Large intestine (tissue), 3 donors: ENCODE results near the gene SPATA21. TPM values are rescaled to one million over a fixed set of nuclear protein-coding genes. Genes with fewer than 3 reads are reported as not detected.
A peak's percentile ranks its signal among the peaks of the same experiment; 100 is the strongest.
"Not testable (repeated sequence)": the region's sequence is repeated elsewhere in the genome, so short reads cannot be mapped to it uniquely, and the experiment has no call there.

ENCODE experiments used
- DNase-seq, 2 donors: peaks; one replicate each; pipeline versions ENCODE4 v3.0.0 to v3.0.0-alpha.2; 2013
- H3K27ac ChIP-seq: one replicate; pipeline ENCODE4 v1.5.1; 2013; ENCODE audit warnings: low read length
- H3K27me3 ChIP-seq: 2 replicates; pipeline ENCODE4 v1.6.1; 2013; ENCODE audit warnings: low read length; ENCODE audit not compliant: control insufficient read depth, insufficient read depth
- H3K36me3 ChIP-seq: 2 replicates; pipeline ENCODE4 v1.6.1; 2013; ENCODE audit warnings: low read length; ENCODE audit not compliant: control insufficient read depth, insufficient read depth
- H3K4me1 ChIP-seq: one replicate; pipeline ENCODE4 v1.6.1; 2013; ENCODE audit warnings: low read length; ENCODE audit not compliant: control insufficient read depth, insufficient read depth
- H3K4me3 ChIP-seq: one replicate; pipeline ENCODE4 v1.5.1; 2013; ENCODE audit warnings: low read length
- H3K9me3 ChIP-seq: one replicate; pipeline ENCODE4 v1.6.1; 2013; ENCODE audit warnings: mild to moderate bottlenecking, low read depth, low read length, moderate library complexity; ENCODE audit not compliant: control insufficient read depth
- WGBS: methylation state at CpG from one replicate; pipeline ENCODE4 v1.1.5; 2013; ENCODE audit warnings: low lambda C conversion rate; ENCODE audit not compliant: insufficient coverage; 5-methylcytosine and 5-hydroxymethylcytosine counted together
- polyA plus RNA-seq: library from polyadenylated mRNA; unstranded; fragments of 120-200 nt; gene quantifications from one replicate; pipeline ENCODE4 v1.2.1, GENCODE V29; 2013

SPATA21 gene
- polyA plus RNA-seq, 1 donor, result not detected

GRCh38 chr1:16367258-16367967, 69.8 kb downstream of the SPATA21 start:
- H3K9me3 ChIP-seq, result no peaks in the 10 kb centered on the region
- WGBS, result no CpG with 5 or more reads among the region's 47 CpGs
- H3K4me1 ChIP-seq, result peaks cover 6% of the 10 kb centered on the region
- H3K27me3 ChIP-seq, result no peaks in the 10 kb centered on the region
- H3K36me3 ChIP-seq, result no peaks in the 10 kb centered on the region
- peak in 1 of 2 donors; percentile 77 for DNase-seq
- H3K4me3 ChIP-seq, result peak overlapping the region; percentile 94
- H3K27ac ChIP-seq, result peak overlapping the region; percentile 99

GRCh38 chr1:16366722-16367257, 70.4 kb downstream of the SPATA21 start, which contains the start of gene SZRD1:
SZRD1 (plus strand) TSS chr1:16367242; CDS start chr1:16367258, 16 bp downstream.
- no peaks in the 10 kb centered on the region for H3K27me3 ChIP-seq
- no peaks in the 10 kb centered on the region for H3K9me3 ChIP-seq
- peak within 1 kb of the TSS; percentile 94 for H3K4me3 ChIP-seq
- DNase-seq, result peak; percentile 99 to 100
- WGBS, result 33% methylated on average over 2 of the region's 24 CpGs
- peaks cover 4% of the 10 kb centered on the region for H3K4me1 ChIP-seq
- no peaks in the 10 kb centered on the region for H3K36me3 ChIP-seq
- H3K27ac ChIP-seq, result peak within 1 kb of the TSS; percentile 99

GRCh38 chr1:16365146-16365498, 72.1 kb downstream of the SPATA21 start:
- DNase-seq, H3K4me1 ChIP-seq, H3K27me3 ChIP-seq, H3K9me3 ChIP-seq, H3K27ac ChIP-seq, H3K4me3 ChIP-seq, H3K36me3 ChIP-seq: not testable (repeated sequence)
- WGBS, result no CpG with 5 or more reads among the region's 3 CpGs

- Histone ChIP-seq H3K36me3 (no peaks in the 10 kb centered on the region), H3K27ac (no peak overlapping the region), H3K27me3 (no peaks in the 10 kb centered on the region), H3K4me1 (peaks cover 8% of the 10 kb centered on the region), H3K4me3 (no peak overlapping the region), H3K9me3 (no peaks in the 10 kb centered on the region)
- WGBS, result no CpG with 5 or more reads among the region's 3 CpGs
- no peak for DNase-seq
These were observed 80.4 kb downstream of the SPATA21 start for GRCh38 chr1:16356867-16357266.

GRCh38 chr1:16354619-16355018, 82.6 kb downstream of the SPATA21 start:
- no CpG with 5 or more reads among the region's 2 CpGs for WGBS
- H3K27ac ChIP-seq, result no peak overlapping the region
- no peak overlapping the region for H3K4me3 ChIP-seq
- no peaks in the 10 kb centered on the region for H3K9me3 ChIP-seq
- no peak for DNase-seq
- peaks cover 11% of the 10 kb centered on the region for H3K4me1 ChIP-seq
- no peaks in the 10 kb centered on the region for H3K27me3 ChIP-seq
- H3K36me3 ChIP-seq, result no peaks in the 10 kb centered on the region

GRCh38 chr1:16352842-16353535, 84.2 kb downstream of the SPATA21 start:
- H3K27me3 ChIP-seq, result no peaks in the 10 kb centered on the region
- H3K36me3 ChIP-seq, result peaks cover 4% of the 10 kb centered on the region
- WGBS, result no CpG with 5 or more reads among the region's 11 CpGs
- H3K9me3 ChIP-seq, result no peaks in the 10 kb centered on the region
- peaks cover 11% of the 10 kb centered on the region for H3K4me1 ChIP-seq
- peak overlapping the region; percentile 97 for H3K27ac ChIP-seq
- no peak for DNase-seq
- peak overlapping the region; percentile 100 for H3K4me3 ChIP-seq

- H3K36me3 ChIP-seq, result peaks cover 4% of the 10 kb centered on the region
- no peaks in the 10 kb centered on the region for H3K9me3 ChIP-seq
- peaks cover 11% of the 10 kb centered on the region for H3K4me1 ChIP-seq
- DNase-seq, result peak; percentile 96 to 97
- no peaks in the 10 kb centered on the region for H3K27me3 ChIP-seq
- H3K27ac ChIP-seq, result peak within 1 kb of the TSS; percentile 97
- WGBS, result no CpG with 5 or more reads among the region's 81 CpGs
- H3K4me3 ChIP-seq, result peak within 1 kb of the TSS; percentile 100
These were observed 85.0 kb downstream of the SPATA21 start, which contains the start of gene FBXO42 for GRCh38 chr1:16351994-16352841. FBXO42 (minus strand) TSS chr1:16352480; CDS start chr1:16315418, 37,062 bp downstream.

GRCh38 chr1:16351456-16351993, 85.7 kb downstream of the SPATA21 start:
- Histone ChIP-seq H3K27me3 (no peaks in the 10 kb centered on the region), H3K36me3 (peaks cover 4% of the 10 kb centered on the region), H3K9me3 (no peaks in the 10 kb centered on the region), H3K4me3 (peak overlapping the region; percentile 100), H3K27ac (peak overlapping the region; percentile 97), H3K4me1 (peaks cover 11% of the 10 kb centered on the region)
- DNase-seq, result peak in 1 of 2 donors; percentile 34
- WGBS, result no CpG with 5 or more reads among the region's 20 CpGs

GRCh38 chr1:16349847-16350406, 87.3 kb downstream of the SPATA21 start:
- no peak for DNase-seq
- H3K4me1 ChIP-seq, result peaks cover 11% of the 10 kb centered on the region

More at GRCh38 chr1:16349847-16350406, 87.3 kb downstream of the SPATA21 start:
- no peak overlapping the region for H3K4me3 ChIP-seq
- H3K27me3 ChIP-seq, result no peaks in the 10 kb centered on the region
- H3K9me3 ChIP-seq, result no peaks in the 10 kb centered on the region
- no peak overlapping the region for H3K27ac ChIP-seq
- no CpG with 5 or more reads among the region's 2 CpGs for WGBS
- peaks cover 4% of the 10 kb centered on the region for H3K36me3 ChIP-seq
